Cerebellar cortex (tissue), 1 donor: ENCODE measurements around the gene DDX54.
"Not testable (repeated sequence)": the region's sequence is repeated elsewhere in the genome, so short reads cannot be mapped to it uniquely, and the experiment has no call there.

Experiments used
- DNase-seq: peaks from one replicate; pipeline ENCODE4 v3.0.0-alpha.2; 2015; ENCODE audit warnings: low spot score

DDX54 gene

GRCh38 chr12:113216027-113216426 is 30.7 kb upstream of the DDX54 start:
- no peak for DNase-seq

DNA sequence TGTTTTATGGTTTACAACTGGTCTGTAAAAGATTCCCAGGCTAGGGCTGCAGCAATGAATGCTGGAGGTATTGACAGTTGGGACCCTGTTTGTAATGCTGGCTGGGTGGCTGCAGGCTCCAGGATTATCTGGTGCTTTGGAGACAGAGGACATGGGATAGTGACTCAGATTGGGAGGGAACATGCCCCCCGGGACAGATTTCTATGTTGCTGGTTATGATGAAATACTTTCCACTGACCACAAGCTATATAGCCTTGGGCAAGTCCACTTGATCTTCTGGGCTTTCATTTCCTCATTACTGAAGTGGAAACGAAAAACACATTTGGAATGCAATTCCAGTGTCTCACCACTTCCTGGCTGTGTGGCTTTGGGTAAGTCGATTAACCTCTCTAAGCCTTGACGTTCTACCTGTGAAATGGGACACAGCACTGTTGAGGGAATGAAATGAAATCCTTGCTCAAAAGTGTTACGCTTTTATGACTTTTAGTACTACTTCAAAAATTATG is 29.7 kb upstream of the DDX54 start:
- no peak for DNase-seq

DNA sequence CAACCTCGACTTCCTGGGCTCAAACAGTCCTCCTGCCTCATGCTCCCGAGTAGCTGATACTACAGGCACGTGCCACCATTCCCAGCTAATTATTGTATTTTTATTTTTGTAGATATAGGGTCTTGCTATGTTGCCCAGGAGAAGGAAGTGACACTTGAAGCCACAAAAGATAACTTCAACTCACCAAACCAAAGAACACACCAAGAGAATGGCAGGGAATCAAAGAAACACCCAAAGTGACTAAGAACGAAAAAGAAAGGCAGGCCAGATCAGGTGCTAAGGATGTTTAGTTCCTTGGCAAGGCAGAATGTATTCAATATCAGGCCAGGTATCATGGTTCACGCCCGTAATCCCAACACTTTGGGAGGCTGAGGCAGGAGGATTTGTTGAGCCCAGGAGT is 25.9 kb upstream of the DDX54 start:
- no peak for DNase-seq

- DNase-seq: no peak
Measured at GRCh38 chr12:113208041-113208934, 23.0 kb upstream of the DDX54 start.

DNA sequence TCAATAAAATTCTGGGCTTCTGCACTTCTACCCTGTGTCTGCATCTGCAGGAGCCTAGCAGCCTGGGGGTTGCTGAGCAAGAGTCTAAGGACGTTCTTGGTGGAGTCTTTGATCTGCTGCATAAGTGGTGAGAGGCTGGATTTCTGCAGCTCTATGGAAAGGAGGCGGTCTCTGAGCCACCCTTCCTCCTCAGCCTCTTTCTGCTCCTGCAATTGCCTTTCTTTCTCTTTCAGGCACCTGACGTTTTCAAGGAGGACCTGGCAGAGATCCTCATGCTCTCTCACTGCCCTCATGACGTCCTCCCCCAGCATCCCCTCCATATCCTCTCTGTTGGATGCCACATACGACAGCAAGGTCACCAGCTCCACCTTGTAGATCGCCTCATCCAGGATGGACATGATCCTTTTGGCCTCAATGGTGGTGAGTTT is 22.3 kb upstream of the DDX54 start:
- DNase-seq: no peak

DNA sequence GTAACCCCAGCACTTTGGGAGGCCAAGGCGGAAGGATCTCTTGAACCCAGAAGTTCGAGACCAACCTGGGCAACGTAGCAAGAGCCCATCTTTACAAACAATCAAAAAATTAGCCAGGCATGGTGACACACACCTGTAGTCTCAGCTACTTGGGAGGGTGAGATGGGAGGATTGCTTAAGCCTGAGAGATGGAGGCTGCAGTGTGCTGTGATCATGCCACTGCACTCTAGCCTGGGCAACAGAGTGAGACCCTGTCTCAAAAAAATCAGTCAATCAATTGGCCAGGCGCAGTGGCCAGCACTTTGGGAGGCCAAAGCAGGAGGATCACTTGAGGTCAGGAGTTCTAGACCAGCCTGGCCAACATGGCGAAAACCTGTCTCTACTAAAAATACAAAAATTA is 21.5 kb upstream of the DDX54 start:
- not testable (repeated sequence) for DNase-seq

GRCh38 chr12:113204804-113205203 is 19.5 kb upstream of the DDX54 start:
- no peak for DNase-seq

- no peak for DNase-seq
Measured at GRCh38 chr12:113203852-113204760, 18.8 kb upstream of the DDX54 start.

DNA sequence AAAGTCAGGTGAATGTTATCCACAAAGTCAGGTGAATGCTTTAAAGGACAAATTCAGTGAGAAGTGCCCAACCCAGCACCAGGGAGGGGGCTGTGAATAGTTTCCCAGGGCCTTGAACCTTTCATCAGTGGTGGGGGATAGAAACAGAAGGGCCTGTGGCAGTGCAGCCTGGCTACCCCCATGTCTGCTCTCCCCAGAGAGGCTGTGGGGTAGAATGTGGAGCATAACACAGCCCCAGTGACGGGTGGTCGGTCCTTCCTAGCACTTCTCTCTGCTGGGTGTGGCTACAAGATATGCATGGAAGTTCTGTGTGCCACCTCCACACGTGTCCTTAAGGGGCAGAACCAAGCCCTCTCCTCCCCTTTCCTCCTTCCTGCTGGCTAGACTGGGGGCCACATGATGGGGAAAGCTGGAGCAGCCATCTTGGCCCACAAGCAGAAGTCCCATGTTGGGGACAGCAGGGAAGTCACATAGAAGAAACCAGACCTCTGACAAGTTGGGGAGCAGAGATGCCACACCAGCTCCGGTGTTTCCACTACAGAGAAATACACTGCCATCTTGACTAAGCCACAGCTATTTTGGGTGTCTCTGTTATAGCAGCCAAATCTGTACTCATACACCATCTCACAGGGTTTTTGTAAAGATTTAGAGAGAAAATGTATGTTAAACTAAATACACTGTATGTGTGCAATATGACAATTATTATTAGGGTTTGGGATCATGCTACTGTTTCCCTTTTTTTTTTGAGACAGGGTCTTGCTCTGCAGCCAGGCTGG is 17.2 kb upstream of the DDX54 start:
- no peak for DNase-seq

DNA sequence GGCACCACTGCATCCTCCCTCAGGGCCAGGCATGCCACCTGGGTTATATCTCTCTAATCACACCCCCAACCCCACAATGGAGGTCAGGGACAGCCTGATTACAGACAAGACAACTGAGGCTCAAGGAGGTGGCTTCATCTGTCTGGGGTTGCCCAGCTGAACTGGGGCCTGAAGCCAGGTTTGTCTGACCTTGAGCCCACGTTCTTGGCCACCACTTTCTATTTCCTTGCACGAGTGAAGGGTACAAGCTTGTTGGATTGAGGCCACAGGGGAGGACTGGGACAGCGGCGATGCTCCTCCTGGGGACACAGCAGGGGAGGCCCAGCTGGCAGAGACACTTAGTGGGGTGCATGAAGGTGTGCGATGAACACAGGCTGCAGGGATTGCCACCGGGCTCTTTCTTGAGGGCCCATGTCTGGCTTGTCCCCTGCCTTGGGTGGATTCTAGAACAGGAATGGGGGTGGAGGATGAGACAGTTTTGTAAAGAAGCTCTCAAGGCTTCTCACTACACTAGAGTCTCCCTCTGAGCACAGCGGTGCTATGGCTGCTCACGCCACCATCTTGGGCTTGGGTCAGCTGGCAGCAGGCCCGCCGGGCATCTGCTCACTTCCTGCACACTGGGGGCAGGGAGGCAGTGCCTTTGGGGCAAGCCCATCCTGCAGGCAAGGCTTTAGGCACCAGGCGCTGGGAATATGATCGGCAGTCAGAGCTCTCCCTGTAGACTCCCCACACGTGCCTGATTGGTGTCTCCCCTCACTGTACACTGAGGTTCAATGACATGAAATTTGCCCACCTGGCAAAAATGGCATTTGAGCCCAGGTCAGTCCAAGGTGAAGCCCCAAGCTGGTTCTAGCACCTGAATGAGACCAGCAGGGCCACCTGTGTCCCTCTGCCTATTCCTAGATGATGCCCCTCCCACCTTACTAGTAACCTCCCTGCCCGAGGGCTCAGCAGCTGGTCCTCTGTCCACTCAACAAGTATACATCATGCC is 16.2 kb upstream of the DDX54 start:
- DNase-seq: no peak

DNA sequence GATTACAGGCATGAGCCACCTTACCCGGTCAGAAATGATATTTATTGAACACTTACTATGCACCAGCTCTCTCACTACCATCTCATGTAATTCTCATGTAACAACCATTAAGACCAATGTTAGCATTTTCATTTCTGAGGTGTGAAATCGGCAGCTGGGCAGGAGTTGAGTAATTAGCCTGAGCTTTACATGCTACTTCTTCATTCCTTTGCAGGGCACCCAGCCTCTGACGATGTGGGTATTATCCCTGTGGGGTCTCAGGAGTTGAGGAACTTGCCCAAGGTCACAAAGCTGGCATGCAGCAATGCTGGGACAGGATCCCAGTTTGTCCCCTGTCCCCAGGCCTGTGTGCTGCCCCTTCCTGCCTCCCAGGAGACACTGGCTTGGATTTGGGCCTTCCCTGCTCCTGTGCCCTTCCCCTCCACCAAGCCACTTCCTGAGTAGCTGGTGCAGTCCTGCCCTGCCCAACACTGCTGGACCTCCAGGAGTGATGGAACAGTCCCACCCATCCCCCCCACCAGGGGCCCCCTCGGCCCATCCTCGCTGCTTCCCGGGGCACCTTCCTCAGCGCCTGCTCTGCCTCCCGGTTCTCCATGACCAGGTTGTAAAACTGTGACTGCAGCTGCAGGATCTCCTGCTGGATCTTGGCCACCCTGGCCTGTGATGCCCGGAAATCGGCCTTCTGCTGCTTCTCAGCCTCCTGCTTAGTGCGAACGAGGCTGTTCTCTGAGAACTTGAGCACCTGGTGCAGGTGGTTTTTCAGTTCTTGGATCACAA is 14.9 kb upstream of the DDX54 start:
- no peak for DNase-seq

DNA sequence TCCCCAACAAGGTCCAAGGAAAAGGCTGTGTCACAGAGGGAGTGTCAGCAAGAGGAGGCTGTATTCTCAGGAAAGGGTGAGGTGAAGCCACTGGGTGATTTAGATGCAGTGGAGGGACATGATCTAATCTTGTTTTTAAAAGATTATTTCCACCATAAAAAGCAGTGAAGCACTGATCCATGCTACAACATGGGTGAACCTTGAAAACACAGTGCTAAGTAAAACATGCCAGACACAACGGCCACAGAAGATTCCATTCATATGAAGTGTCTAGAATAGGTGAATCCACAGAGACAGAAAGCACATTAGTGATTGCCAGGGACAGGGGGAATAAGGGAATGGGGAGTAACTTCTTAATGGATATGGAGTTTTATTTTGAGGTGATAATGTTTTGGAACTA is 13.0 kb upstream of the DDX54 start:
- no peak for DNase-seq

DNA sequence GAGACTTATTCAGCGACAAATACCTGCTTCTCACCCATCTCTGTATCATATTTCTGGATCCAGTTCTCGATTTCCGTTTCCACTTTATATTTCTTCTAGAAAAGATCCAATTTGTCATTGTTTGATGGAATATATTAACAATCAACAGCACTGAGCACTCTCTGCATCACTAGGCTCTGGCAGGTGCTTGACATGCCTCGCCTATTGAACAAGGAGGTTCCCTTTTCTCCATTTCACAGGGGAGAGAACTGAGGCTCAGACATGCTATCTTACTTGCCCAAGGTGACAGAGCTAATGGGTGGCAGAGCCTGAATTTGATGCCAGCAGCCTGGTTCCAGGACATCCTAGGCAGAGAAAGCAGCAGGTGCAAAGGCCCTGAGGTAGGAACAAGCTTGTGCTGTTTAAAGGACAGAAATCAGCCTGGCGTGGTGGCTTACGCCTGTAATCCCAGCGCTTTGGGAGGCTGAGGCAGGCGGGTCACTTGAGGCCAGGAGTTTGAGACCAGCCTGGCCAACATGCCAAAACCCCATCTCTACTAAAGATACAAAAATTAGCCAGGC is 12.3 kb upstream of the DDX54 start:
- no peak for DNase-seq

GRCh38 chr12:113196990-113197389 is 11.7 kb upstream of the DDX54 start:
- DNase-seq: peak; percentile 86

- no peak for DNase-seq
Measured at GRCh38 chr12:113196582-113196981, 11.3 kb upstream of the DDX54 start.

DNA sequence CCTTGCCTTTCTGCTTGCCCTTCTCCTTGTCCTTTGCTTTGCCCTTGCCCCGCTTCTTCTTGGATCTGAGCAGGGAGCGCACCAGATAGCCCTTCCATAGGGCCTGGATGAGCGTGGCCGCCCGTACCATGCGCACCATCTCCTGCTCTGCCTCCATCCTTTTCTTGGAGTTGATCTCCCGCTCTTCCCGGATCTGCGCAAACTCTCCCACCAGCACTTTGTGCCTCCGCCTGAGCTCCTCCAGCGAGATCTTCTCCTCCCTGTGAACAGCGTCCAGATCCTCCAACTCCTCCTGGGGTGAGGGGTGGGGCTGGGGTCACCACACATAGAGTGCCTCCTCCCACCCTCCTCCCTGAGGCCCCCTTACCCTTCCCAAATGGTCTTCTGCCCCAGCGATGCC is 10.3 kb upstream of the DDX54 start:
- no peak for DNase-seq

- no peak for DNase-seq
Measured at GRCh38 chr12:113194971-113195391, 9.7 kb upstream of the DDX54 start.

GRCh38 chr12:113191227-113191626 is 5.9 kb upstream of the DDX54 start:
- DNase-seq: no peak

DNA sequence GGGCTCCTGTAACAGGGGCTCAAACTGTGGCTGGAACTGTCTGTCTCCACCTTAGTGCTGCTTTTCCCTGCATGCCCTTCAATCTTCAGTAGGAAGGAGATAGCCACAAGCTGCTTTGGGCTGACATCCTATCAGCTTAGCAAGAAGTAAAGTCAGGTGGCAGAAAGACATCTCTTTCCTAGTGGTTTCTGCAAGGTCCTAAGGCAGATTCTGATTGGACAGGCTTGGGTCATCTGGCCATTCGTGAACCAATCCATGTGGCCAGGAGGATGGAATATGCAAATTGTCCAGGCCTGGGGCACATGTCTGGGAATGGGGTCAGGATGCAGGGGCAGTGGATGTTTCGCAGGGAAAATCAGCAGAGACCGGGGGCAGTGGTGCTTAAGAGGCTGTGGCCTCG is 5.5 kb upstream of the DDX54 start:
- peak; percentile 78 for DNase-seq

DNA sequence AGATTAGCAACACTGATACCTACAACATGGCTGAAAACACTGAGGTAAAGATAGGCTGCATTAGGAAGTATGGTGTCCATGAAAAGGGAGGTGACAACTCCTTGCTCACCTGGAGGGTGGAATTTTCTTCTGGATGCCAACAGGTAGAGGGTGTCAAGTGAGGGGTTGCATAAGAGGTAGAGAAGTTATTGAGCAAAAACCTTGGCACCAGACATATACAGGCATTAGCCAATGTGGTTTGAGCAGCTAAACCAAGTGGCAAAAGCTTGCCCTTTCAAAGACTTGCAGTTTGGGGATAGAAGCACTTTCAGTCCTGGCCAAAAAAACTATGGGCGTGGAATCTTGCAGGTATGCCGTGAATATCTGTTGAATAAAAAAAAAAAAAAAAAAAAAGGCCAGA is 4.1 kb upstream of the DDX54 start:
- DNase-seq: no peak
